Hematopoietic multipotent progenitor cell treated with erythropoietin and hydrocortisone succinate and interleukin-3 and kit ligand, for 4 days (in vitro differentiated cells): ENCODE data around the gene POPDC2.

ENCODE experiments used
- DNase-seq: peaks from one replicate; pipeline ENCODE4 v3.0.0-alpha.2; 2015

POPDC2 gene

DNA sequence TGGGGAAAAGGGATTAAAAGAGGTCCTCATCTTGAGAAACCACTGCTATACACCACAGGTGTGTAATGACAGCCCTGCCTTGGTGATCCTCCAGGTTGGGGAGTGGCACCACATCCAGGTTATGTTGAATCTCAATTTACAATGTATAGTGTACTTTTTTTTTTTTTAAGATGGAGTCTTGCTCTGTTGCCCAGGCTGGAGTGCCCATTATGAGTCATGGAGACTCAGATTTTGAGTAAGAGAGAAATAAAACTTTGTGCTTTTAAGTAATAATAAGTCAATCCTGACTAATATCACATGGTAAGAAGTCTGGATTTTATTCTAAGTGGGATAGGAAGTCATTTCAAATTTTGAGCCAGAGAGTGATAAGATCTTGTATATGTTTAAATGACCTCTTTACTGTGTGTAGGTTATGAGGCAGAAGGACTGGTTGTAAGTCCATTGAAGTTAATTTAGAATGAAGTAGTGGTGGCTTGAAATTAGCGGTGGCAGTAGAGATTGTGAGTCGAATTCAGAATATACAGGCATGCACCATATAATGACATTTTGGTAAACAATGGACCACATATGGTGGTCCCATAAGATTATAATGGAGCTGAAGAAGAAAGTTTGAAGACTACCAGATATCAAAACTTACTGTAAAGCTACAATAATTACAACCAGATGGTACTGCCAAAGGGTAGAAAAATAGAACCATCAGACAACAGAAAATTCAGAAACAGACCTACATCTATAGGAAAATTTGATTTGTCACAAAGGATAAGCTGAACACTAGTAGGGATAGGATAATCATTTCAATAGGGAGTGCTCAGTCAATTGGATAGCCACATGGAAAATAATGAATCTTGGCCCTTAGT is 20.7 kb downstream of the POPDC2 start:
- no peak for DNase-seq

DNA sequence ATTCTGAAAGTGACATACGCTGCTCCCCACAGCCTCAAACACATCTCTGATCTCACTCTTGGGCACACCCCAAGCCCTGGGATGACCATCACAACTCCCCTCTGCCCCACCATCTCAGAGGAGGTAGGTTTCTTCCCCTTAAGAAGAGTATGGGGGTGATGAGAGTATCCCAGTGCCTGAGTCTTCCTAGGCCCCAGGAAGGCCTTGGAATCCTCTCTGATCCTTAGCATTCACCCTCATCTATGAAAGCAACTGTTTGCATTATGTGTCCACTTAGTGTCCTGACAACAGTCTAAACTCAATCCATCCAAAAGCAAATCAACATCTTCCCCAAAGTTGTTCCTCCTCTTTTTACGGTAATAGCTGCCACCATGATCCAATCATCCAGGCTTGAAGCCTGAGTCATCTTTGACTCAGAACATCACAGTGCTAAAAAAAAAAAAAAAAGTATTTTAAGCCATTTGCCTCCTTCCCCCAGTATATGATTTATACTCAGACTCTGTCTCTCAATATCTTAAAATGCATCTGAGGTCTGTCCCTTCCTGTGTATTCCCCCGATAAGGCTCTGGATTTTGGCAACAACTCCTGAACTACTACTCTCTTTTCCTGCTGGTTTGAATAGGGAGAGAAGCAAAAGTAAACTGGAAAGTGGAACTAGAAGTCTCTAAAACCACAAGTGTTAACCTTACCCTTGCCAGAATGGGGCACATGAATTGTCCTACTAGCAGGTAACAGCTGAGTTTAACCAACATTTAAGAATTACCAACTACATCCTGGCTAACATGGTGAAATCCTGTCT is 22.5 kb downstream of the POPDC2 start:
- peak; percentile 61 for DNase-seq

DNA sequence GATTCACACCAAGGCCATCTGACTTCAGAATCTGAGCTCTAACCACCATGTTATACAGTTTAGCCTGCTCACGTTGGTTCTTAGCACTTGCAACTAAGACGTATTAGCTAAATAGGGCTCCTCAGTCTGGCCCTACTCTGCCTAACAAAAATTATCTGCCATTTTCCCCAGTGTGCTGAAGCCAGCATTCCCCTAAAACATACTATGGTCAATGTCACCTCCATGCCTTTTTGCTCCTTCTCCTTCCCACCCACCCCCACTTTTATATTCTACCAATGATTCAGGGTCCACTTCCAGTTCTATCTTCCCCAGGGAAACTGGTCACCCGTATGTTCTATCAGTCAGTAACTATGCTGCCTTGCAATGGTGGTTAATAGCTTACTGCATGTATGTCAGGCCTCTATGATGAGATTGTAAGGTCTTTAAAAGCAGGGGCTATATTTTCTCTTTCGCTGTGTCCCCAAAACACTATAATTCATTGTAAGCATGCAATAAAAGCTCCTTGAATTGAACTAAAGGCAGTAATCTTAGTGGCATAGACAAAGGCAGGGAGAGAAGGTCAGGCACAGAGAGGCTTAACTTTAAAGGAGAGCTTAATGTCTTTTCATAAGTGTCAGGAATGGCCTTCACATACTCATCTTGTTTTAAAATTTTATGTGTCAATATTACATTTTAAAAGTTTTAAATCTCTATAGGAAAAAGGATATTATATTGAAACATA is 23.3 kb downstream of the POPDC2 start:
- DNase-seq, result peak; percentile 40

DNA sequence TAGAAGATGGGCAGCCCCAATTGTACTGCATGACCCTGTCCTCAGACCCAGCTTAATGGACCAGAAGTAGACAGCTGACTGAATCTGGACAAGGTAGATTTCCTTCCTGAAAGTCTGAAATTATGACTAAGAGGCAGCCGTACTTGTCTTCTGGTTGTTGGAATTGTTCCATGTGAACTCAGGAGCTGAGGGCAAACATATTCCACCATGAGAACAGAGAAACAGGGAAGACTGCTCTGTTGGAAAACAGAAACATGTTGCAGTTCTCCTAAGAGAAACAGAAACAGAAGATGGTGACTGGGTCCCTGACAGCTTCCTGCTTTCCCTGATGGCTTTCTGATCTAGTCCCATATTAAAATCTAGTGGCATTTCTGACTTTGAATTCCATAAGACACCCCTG is 24.1 kb downstream of the POPDC2 start:
- no peak for DNase-seq

DNA sequence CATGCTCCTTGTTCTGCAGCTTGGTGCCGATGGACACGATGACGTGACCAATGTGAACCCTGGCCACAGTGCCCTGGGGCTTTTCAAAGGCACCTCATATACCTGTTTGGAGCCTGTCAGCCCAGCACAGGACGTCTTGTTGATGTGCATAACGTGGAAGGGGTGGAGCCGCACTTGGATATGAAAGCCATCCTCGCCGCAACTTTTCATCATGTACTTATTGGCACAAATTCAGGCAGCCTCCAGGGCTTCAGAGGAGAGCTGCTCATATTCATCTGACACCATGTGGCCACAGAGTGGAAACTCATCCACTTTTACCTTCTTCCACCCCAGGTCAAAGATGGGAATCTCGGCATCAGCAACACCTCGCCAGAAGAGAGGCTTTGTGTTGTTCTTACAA is 24.7 kb downstream of the POPDC2 start:
- DNase-seq, result no peak

DNA sequence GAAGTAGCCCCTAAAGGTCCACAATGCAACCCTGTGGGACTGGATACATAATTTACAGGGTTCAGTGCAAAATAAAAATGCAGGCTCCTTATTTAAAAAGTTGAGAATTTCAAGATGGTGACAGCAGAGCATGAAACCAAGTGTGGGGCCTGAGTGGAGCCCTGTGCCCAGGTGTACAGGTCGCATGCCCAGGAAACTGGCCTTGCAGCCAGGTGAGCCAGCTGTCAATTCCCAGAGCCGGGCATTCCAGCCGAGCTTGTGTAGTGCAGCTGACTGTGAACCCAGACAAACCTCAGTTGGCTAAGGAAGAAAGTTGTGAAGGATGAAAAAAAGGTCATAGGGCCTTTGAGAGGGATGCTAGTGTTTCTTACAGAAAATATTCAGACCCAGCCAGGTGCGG is 27.6 kb downstream of the POPDC2 start:
- no peak for DNase-seq

DNA sequence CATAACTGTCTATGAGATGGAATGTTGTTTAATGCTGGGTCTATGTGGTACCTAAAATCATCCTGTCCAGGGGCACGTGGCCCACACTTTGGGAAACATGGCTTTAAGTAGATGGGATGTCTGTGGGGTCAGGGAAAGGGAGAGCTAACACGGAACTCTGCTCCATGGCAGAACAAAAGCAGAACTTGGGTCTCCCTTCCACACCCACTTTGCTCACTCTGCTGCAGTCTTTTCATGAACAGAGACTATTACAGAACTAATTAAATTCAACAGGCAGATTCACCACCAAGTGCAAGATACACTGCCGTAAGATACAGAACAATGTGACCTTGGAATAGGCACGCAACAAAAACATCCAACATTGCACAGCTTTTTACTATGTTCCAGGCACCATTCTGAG is 28.2 kb downstream of the POPDC2 start:
- DNase-seq, result no peak

DNA sequence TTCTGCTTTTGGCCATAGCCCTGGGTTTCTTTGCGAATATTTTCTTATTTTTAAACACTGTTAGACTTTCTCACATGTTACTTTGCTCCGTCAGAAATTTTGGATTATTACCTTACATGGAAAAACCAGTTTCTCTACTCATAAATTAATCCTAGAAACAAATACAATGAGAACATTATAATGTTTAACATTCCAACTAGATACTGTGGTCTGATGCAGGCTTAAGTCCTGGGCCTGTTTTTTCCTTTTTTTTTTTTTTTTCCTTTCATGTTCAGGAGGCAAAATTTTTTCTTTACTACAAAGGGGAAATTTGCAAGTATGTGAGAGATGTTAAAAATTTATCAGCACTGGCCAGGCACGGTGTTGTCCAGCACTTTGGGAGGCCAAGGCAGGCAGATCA is 28.9 kb downstream of the POPDC2 start:
- no peak for DNase-seq

DNA sequence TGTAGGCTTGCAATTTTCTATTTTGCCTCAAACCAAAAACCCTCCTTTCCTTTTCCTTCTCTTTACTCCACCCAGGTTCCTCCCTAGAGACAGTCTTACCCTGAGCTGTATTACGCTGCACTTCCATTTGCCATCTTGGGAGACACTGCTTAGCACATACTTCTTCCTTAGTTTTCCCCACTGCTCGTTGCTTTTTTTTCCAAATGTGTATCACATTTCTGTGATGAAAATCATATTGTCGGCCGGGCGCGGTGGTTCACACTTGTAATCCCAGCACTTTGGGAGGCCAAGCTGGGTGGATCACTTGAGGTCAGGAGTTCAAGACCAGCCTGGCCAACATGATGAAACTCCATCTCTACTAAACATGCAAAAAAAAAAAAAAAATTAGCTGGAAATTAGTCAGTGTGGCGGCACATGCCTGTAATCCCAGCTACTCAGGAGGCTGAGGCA is 29.5 kb downstream of the POPDC2 start:
- DNase-seq, result no peak

DNA sequence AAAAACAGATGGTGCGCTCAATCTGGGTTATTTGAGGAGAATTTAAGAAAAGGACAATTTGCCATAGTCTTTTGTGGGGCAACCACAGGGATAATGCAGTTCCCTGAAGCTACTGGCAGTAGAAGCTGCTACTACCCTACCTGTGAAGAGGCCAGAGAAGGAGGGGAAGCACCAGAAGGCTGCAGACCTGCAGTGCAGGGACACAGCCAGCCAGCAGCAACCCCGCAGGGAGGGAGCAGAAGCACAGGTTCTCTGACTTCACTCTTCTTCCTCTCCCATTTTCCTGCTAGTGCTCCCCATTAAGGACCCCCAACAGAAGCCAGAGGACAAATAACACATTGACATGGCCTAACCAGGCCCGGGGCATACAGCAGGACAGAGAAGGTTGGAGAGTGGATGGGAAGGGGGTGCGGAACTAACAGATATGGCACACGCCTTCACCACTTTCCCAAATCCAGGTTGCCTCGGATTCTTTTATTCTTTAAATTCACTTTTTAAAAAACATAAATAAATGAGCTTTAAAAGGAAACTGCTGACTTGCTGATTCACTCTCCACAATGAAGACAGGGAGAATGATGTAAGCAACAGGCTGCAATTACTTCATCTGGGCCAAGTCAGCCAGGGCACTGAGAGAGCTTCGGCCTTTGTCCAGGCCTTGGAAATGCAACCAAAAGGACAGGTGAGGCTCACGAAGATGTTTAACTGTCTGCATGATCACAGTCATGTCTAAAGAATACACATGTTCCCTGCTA is 30.1 kb downstream of the POPDC2 start:
- peak; percentile 43 for DNase-seq

DNA sequence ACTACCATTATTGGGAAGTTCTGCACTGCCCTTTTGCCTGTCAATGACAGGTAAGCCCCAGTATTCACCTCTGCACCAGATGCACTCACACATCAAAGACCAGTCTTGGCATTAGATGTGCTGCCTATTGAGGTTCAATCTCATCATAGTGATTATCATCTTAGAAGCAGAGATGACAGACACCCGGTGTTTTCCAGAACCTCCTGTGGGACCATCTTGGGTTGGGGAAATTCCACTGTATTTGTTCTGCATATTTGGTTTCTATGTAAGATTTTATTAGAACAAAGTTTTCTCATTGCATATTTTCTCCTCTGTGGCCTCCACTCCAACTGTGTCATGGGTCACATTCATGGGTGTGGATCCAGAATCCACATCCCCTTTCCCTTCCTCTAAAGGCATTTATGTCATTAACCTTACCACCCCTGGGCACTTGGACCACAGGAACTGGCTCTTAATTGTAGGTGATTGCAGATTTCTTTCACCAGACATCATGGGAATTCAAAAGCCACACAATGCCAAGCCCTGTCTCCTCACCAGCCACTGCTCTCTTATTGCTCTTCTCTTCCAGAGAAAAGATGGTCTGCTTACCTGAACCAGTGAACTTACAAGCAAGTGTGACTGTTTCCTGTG is 31.5 kb downstream of the POPDC2 start:
- no peak for DNase-seq

DNA sequence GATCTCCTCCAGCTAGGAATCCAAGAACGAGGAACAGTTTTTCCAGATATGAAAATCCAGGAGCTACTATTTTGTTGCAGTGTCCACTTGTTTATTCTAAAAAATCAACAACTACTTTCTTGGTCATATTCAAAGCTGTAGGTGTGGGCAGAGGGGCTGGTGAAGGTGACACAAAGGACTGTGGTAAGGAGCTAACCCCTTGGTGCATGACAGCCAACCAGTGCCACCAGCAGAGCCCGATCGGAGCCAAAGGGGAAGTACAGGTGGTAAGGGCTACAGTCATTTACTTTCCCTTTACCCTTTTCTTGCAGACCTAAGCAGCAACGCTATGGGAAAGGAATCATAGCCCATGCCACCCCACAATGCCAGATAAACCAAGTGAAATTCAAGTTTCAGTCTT is 32.0 kb downstream of the POPDC2 start:
- peak; percentile 31 for DNase-seq

DNA sequence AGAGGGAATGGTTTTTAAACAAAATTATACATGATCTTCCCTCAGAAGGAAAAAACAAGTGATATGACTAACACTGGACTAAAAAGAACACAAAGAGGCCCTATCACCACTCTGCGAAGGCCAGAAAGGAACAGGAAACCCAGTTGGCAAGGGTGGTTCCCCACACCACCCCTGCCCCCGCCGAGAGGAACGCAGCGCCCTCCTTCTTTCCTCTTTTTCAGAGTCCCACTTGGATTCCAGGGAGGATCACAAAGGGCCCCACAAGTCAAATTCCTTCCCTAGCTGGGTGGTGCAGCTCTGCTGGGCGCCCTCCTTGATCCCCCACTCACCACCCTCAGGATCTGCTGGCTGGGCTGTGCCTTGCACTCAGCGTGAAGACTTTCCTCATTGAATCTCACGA is 32.9 kb downstream of the POPDC2 start:
- peak; percentile 58 for DNase-seq

DNA sequence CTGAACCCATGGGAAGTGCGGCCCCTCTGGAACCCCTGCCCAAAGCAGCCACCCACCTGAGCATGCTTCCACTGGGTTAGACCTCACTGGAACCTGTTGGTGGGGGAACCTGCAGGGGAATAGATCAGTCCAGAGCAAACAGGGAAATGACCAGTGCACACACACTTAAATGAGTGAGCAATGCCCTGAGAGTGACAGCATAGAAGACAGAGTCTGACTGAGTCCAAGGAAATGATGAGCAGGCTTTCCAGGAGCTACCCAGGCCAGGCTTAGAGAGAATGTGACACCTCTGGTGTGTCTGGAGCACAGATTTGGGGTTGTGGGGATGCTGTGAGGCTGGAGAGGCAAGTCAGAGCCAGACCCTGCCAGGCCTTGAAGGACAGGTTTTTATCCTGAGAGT is 34.2 kb downstream of the POPDC2 start:
- DNase-seq, result no peak

DNA sequence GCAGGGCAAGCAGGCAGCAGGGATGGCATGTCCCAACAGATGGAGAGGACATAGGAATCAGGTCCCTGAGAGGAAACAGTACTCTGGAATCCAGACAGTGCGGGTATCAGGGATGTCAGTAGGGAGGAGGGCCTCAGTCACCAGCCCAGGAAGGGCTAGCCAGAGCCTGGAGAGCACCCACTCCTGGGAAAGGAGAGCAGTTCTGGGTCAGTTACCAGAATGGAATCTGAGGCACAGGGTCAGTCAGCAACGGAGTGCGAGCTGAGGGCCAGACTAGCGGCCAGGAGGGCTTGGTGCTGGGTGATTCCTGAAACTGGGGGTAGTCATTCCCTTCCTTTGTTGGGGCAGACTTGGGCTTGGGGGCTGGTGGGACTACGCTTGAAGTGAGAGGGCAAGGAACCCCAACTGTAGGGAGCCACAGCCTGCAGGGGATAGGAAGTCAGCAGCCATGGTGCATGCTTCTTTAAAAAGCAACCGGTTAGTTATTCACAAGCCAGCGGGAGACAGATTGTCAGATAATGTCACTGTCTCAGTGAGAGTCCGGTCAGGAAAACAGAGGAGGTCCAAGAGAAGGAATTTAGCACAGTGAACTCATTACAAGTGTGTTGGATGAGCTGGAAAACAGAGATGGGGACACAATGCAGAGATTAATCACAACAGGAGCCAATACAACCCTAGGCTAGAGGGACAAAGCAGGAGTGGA is 34.8 kb downstream of the POPDC2 start:
- DNase-seq, result no peak

DNA sequence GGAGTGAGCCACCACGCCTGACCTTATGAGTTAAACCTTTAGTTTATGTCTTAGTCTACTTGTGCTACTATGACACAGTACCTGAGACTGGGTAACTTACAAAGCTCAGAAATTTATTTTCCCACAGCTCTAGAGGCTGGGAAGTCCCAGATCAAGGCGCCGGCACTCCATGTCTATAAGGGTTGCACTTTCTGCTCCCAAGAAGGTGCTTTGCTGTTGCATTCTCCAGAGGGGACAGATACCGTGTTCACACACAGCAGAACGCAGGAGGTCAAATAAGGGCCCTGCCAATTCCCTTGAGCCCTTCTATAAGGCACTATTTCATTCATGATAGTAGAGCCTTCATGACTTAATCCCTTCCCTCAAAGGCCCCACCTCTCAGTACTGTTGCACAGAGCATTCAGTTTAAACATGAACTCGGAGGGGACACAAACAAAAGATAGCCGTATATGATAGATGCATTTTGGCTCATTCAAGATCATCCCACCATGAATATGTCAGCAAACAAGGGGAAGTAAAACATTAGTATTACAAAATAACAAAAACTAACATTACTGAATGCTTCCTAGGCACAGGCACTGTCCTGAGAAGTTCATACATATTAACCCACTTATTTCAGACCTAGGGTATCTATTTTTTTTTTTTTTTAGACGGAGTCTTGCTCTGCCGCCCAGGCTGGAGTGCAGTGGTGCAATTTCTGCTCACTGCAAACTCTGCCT is 36.2 kb downstream of the POPDC2 start:
- DNase-seq, result no peak

DNA sequence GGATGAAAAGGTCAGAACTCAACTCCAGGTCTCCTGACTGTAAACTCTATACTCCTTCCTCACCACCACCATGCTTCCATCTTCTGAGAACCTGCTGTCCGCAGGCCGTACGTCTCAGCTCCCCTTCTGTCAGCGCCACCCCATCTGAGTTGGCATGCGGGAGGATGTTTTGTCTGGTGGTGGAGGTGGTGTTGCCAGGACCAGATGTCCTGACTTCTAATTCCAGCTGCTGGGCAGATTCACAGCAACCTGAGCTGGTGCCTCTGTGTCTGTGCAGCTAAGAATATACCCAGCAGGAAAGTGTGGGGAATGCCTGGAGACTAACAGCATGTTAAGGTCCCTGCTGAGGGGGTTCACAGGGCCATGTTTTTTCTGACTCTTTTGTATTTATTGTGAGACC is 39.5 kb downstream of the POPDC2 start:
- no peak for DNase-seq

DNA sequence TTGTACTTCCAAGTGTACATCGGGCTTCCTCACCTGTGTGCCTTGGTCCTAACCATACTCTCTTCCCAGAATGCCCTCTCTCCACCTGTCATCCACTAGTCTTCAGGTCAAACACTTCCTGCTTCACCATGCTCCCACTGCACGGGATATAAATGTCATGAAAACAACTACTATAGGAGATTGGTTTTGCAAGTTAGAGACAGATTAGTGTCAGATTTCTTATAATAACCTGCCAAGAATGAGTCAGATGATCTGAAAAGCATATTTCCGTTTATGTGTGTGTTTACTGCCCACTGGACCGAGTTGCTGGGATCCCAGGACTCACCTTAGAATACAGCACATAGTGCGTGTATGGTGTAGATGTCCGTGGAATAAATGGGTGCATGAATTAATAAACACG is 41.3 kb downstream of the POPDC2 start:
- DNase-seq, result no peak

DNA sequence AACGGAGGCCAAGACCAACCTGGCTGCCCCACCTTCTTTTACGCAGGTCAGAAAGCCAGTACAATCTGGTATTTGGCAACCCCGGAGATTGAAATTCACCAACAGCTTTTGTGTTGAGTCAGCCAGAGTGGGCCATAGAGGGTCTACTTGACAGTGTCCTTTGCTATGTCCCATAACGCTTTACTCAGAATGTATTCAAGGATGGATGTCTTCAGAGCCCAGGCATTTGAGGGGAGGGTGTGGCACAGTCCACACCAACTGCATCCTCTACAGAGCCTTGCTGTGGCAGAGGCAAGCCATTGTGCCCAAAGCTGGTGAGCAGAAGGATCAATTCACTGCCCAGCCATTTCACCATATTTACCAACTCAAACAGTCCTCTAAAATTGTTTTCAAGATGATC is 44.3 kb downstream of the POPDC2 start:
- DNase-seq, result no peak

DNA sequence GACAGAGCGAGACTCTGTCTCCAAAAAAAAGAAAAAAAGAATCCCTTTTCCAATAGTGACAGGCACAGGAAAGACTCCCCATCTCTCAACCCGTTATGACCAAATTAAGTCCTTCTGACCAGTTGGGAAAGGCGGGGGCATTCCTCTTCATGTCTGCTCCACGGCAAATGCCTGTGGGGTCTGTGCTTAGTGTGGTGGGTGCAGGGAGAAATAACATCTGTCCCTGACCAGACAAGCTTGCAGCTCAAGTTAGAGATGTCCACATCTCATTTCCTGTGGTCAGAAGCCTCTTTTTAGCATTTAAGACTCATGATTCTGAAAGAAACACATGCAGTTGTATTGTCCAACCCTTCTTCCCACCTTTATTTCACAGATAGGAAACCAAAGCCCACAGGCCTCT is 46.5 kb downstream of the POPDC2 start:
- no peak for DNase-seq

DNA sequence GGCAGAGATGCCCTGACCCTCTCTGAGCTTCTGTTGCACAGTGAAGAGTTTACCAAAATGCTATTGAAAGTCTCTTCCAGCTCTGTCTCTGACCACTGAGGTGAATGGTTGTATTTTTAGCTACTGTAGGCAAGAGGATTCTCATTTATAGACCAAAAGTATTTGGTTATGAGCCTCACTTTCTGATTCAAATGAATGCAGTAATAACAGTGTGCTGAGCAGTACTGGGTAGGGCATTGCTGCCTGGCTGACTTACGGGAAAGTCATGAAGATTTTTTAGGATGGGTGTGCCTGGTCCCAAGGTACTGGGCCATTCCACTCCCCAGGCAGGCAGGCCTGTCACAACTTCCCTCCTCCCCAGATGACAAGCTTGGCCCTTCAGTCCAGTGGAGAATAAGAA is 47.2 kb downstream of the POPDC2 start:
- no peak for DNase-seq
